Transverse colon (tissue), 4 donors: ENCODE results near the gene MEGF11. TPM values are rescaled to one million over a fixed set of nuclear protein-coding genes. Genes with fewer than 3 reads are reported as not detected.

Source experiments
- DNase-seq: peaks from one replicate; pipeline ENCODE4 v3.0.0-alpha.2; 2019
- H3K27ac ChIP-seq, 4 donors: fragments of 200-600 bp; sonication (generic); 2 replicates each; pipeline ENCODE4 v1.5.1; 2016 to 2018; ENCODE audit warnings: inconsistent platforms in 4 of 4
- H3K27me3 ChIP-seq: fragments of 200-600 bp; sonication (generic); 2 replicates; pipeline ENCODE4 v1.5.1; 2017; ENCODE audit warnings: inconsistent platforms
- H3K36me3 ChIP-seq, 4 donors: fragments of 200-600 bp; sonication (generic); 2 replicates each; pipeline ENCODE4 v1.5.1; 2017 to 2019; ENCODE audit warnings: inconsistent platforms in 4 of 4
- H3K4me1 ChIP-seq, 4 donors: fragments of 200-600 bp; sonication (generic); 2 replicates each; pipeline ENCODE4 v1.5.1; 2017 to 2020; ENCODE audit warnings: inconsistent platforms in 4 of 4
- H3K4me3 ChIP-seq, 4 donors: fragments of 200-600 bp; sonication (generic); 1 replicate in 1 of 4; 2 replicates in 3 of 4; pipeline versions ENCODE4 v1.5.1 to v1.6.1; 2017 to 2019; ENCODE audit warnings: inconsistent platforms in 4 of 4
- H3K9me3 ChIP-seq, 2 donors: fragments of 200-600 bp; sonication (generic); 2 replicates each; pipeline ENCODE4 v1.5.1; 2017 to 2019; ENCODE audit warnings: inconsistent platforms in 2 of 2
- EP300 ChIP-seq: sonication (generic); formaldehyde crosslinking; IDR thresholded peaks from one replicate; pipeline ENCODE4 v1.6.1; 2017; ENCODE audit warnings: antibody characterized with exemption, low read depth
- POLR2A ChIP-seq: fragments of 450-650 bp; IDR thresholded peaks from one replicate; pipeline ENCODE4 v1.6.1; 2016; ENCODE audit warnings: antibody characterized with exemption, mild to moderate bottlenecking, moderate library complexity
- POLR2AphosphoS5 ChIP-seq, 3 donors: sonication (generic); formaldehyde crosslinking; IDR thresholded peaks; one replicate each; pipeline ENCODE4 v1.6.1; 2016; ENCODE audit warnings: antibody characterized with exemption in 3 of 3
- WGBS, 2 donors: methylation state at CpG; one replicate each; pipeline ENCODE4 v1.1.5; 2018; ENCODE audit warnings: low coverage in 1 of 2; 5-methylcytosine and 5-hydroxymethylcytosine counted together
- in situ Hi-C, 4 donors: fragments of 200-750 bp; cut with MboI; loops; one replicate each; pipeline versions ENCODE4 v1.15.0 to v1.15.1; 2017; ENCODE audit warnings: low sequenced_read_pairs in 3 of 4, low pct_ligation_motif_present in 1 of 4, low pct_unique_long_range_greater_than_20kb in 1 of 4
- intact Hi-C: fragments of 100-400 bp; cut with DNase I; formaldehyde crosslinking; loops from one replicate; pipeline ENCODE4 v1.15.1; 2023; ENCODE audit warnings: low total_unique reads
- total RNA-seq, 4 donors: library from RNA; depleted of rRNA; stranded (reverse); fragments of >200 nt; gene quantifications; one replicate each; pipeline ENCODE4 v1.1.0, GENCODE V29; 2016
- TF ChIP-seq, protein P1 (sequence below), 5 experiments: fragments of 200-600 bp in 3 of 5; fragments of 450-650 bp in 2 of 5; sonication (generic) in 3 of 5; IDR thresholded peaks; 1 replicate in 2 of 5; 2 replicates in 3 of 5; pipeline ENCODE4 v1.5.1; 2016 to 2017; ENCODE audit warnings: antibody characterized with exemption in 5 of 5, inconsistent platforms in 3 of 5, mild to moderate bottlenecking in 2 of 5, moderate library complexity in 1 of 5

MEGF11 gene
- total RNA-seq, 4 donors from 2014 or later, result 0.16 TPM; not detected in 3

- Histone ChIP-seq H3K9me3 (no peaks in the 10 kb centered on the region), H3K36me3 (no peaks in the 10 kb centered on the region), H3K27ac (no peak overlapping the region), H3K4me1 (no peaks in the 10 kb centered on the region), H3K4me3 (no peak overlapping the region), H3K27me3 (peaks cover 4% of the 10 kb centered on the region)
- DNase-seq, result no peak
- intact Hi-C loops (no loop called here), in situ Hi-C loops (no loop called here)
- TF ChIP-seq POLR2A (no peak), POLR2AphosphoS5 (IDR thresholded peaks at IDR 0.05) (no peak), EP300 (no peak)
- TF ChIP-seq, protein P1, sequence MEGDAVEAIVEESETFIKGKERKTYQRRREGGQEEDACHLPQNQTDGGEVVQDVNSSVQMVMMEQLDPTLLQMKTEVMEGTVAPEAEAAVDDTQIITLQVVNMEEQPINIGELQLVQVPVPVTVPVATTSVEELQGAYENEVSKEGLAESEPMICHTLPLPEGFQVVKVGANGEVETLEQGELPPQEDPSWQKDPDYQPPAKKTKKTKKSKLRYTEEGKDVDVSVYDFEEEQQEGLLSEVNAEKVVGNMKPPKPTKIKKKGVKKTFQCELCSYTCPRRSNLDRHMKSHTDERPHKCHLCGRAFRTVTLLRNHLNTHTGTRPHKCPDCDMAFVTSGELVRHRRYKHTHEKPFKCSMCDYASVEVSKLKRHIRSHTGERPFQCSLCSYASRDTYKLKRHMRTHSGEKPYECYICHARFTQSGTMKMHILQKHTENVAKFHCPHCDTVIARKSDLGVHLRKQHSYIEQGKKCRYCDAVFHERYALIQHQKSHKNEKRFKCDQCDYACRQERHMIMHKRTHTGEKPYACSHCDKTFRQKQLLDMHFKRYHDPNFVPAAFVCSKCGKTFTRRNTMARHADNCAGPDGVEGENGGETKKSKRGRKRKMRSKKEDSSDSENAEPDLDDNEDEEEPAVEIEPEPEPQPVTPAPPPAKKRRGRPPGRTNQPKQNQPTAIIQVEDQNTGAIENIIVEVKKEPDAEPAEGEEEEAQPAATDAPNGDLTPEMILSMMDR (IDR thresholded peaks at IDR 0.05), result no peak
- WGBS, 2 donors, result 88% methylated on average over 8 of the region's 8 CpGs; no CpG with 5 or more reads in 1 of the 2 donors
Measured at GRCh38 chr15:66114863-66115425, 138.6 kb downstream of the MEGF11 start.

DNA sequence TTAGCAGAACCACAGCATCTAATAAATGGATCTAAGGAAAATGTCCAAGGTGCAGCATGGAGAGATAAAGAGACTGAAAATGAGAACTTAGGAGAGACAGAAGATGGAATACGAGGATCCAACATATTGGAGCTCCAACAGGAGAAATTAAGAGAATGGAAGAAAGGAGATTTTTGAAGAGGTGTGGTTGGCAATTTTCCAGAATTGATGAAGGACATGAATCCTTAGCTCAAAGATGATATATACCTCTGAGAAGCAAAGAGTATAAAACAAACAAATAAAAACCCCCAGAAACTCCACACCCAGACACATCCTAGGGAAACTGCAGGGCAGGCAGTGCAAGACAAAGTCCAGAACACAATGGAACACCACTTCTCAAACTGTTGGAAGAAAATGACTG, 141.2 kb downstream of the MEGF11 start:
- no peaks in the 10 kb centered on the region for H3K9me3 ChIP-seq
- no peak overlapping the region for H3K27ac ChIP-seq
- intact Hi-C loops, result no loop called here
- DNase-seq, result no peak
- H3K36me3 ChIP-seq, result no peaks in the 10 kb centered on the region
- no peak overlapping the region for H3K4me3 ChIP-seq
- in situ Hi-C loops, result no loop called here
- H3K27me3 ChIP-seq, result peaks cover 4% of the 10 kb centered on the region
- TF ChIP-seq, protein P1 (IDR thresholded peaks at IDR 0.05), result no peak
- TF ChIP-seq POLR2A (no peak), EP300 (no peak), POLR2AphosphoS5 (IDR thresholded peaks at IDR 0.05) (no peak)
- WGBS, 2 donors, result 67 to 87% methylated on average over 1 of the region's 1 CpG
- H3K4me1 ChIP-seq, result no peaks in the 10 kb centered on the region

DNA sequence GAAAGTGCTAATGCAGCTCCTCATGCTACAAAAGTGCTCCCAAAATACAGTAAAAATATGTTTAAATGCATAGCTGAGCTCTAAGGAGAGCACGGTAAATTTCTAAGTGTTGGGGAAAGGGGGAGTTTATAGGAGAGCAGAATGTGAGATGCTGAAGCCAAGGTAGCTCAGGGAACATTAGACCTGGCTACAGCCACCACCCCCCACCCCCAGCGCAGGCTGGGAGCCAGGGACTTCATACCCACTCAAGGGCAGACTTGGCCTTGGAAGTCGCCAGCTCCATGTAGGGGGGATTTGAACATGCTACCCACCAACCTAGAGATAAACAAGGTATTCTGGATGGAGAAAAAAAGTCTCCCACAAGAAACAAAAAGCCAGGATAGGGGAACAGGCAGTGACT, 142.2 kb downstream of the MEGF11 start:
- H3K27me3 ChIP-seq, result peaks cover 4% of the 10 kb centered on the region
- 89 to 95% methylated on average over 2 to 3 of the region's 3 CpGs for WGBS, 2 donors
- intact Hi-C loops, result no loop called here
- no peak for DNase-seq
- no peaks in the 10 kb centered on the region for H3K4me1 ChIP-seq
- TF ChIP-seq POLR2AphosphoS5 (IDR thresholded peaks at IDR 0.05) (no peak), EP300 (no peak), POLR2A (no peak)
- TF ChIP-seq, protein P1 (IDR thresholded peaks at IDR 0.05), result no peak
- in situ Hi-C loops, result no loop called here
- no peak overlapping the region for H3K27ac ChIP-seq
- no peaks in the 10 kb centered on the region for H3K36me3 ChIP-seq
- no peaks in the 10 kb centered on the region for H3K9me3 ChIP-seq
- H3K4me3 ChIP-seq, result no peak overlapping the region

DNA sequence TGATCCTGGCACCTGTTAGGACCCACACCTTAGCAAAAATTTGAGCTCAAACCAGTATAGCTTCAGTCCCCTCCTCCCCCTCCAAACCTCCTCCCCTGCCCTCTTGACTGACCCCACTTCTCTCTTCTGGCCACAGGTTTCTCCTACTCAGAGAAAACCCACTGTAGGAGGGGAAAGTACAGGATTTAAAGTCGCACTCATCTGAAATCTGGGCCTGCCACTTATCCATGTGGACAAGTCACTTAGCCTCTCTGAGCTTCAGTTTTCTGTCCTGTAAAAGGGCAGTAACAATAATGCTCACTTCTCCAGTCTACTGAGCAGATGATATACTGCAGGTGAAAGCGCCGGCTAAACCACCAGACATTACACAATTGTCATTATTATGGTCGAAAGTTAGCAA, 142.7 kb downstream of the MEGF11 start:
- in situ Hi-C loops, result no loop called here
- WGBS, 2 donors, result 79 to 100% methylated on average over 3 to 4 of the region's 4 CpGs
- TF ChIP-seq POLR2AphosphoS5 (IDR thresholded peaks at IDR 0.05), result no peak
- TF ChIP-seq POLR2A, result no peak
- TF ChIP-seq, protein P1 (IDR thresholded peaks at IDR 0.05), result no peak
- no peak for TF ChIP-seq EP300
- intact Hi-C loops, result no loop called here
- Histone ChIP-seq H3K4me1 (no peaks in the 10 kb centered on the region), H3K27me3 (peaks cover 7% of the 10 kb centered on the region), H3K27ac (no peak overlapping the region), H3K36me3 (no peaks in the 10 kb centered on the region), H3K9me3 (no peaks in the 10 kb centered on the region), H3K4me3 (no peak overlapping the region)
- DNase-seq, result no peak
